ENCODE measurements around the gene FCN1. TPM values are rescaled to one million over a fixed set of nuclear protein-coding genes. Genes with fewer than 3 reads are reported as not detected.

The FCN1 gene
- total and polyA plus RNA-seq, 9 of the 15 experiments (the other 6 are each of a cell fraction or from before 2014, with no cell fraction given), result not detected

GRCh38 chr9:134942011-134942787 is 24.5 kb upstream of the FCN1 start:
- H3K9me3 ChIP-seq (replicated peaks; ENCODE audit: control insufficient read depth, insufficient read depth, low read depth, low read length), result no peaks in the 10 kb centered on the region
- FAIRE-seq, result no peak
- no peak overlapping the region for H3K27ac ChIP-seq (ENCODE audit: extremely low read depth, low read depth, low read length)
- peaks cover 6 to 75% of the 10 kb centered on the region in 2 experiments; a peak in 4 of 5 replicates for H3K27me3 ChIP-seq (ENCODE audit: control insufficient read depth in 2 of 2, insufficient read depth in 2 of 2, low read length in 2 of 2)
- no peak overlapping the region for H3K4me2 ChIP-seq (ENCODE audit: insufficient read depth, low read length)
- WGBS (ENCODE audit: insufficient coverage, low coverage, missing lambda C conversion rate), result 2% methylated on average over 19 of the region's 27 CpGs
- ChIA-PET POLR2A (interaction anchor here (0.7 kb wide), 1 partner anchor 1914 kb away, joined by 3 read pairs; no protein-coding TSS in a partner anchor), CTCF (ENCODE audit: low intra/inter-chr PET ratio) (no interaction called here)
- no peaks in the 10 kb centered on the region for H3K4me1 ChIP-seq (replicated peaks in 1 of 2; ENCODE audit: control insufficient read depth in 2 of 2, insufficient read depth in 2 of 2, low read length in 2 of 2)
- BruUV-seq (replicated peaks), result no TSS peak
- H3K36me3 ChIP-seq (ENCODE audit: control insufficient read depth, insufficient read depth, low read length), result no peaks in the 10 kb centered on the region
- peaks cover 11% of the 10 kb centered on the region; the same call in 1 of the 2 replicates for H4K20me1 ChIP-seq (replicated peaks; ENCODE audit: control insufficient read depth, insufficient read depth, low read length)
- no peak overlapping the region for H3K9ac ChIP-seq (ENCODE audit: insufficient read depth in 1 of 2, low read depth in 2 of 2, low read length in 2 of 2)
- no peak for DNase-seq (ENCODE audit: extremely low read depth in 1 of 4, low spot score in 3 of 4)
- in situ Hi-C loops (cut with MboI), result no loop called here
- ATAC-seq, result no peak
- no peaks in the 10 kb centered on the region for H3K9me1 ChIP-seq (ENCODE audit: control insufficient read depth, insufficient read depth, low read length)
- no peak overlapping the region for H2AFZ ChIP-seq (ENCODE audit: low read depth, low read length)
- no peaks in the 10 kb centered on the region for H3K79me2 ChIP-seq (ENCODE audit: control insufficient read depth, insufficient read depth, low read length)
- H3K4me3 ChIP-seq, result no peak overlapping the region
- intact Hi-C loops (cut with micrococcal nuclease), result no loop called here
- TF ChIP-seq RERE (CRISPR knock-in tag; IDR thresholded peaks at IDR 0.05; ENCODE audit: borderline replicate concordance) (no peak), ZNF282 (CRISPR knock-in tag; IDR thresholded peaks at IDR 0.05) (no peak), CHD1 (IDR thresholded peaks at IDR 0.05; ENCODE audit: low read length) (no peak), E2F6 (IDR thresholded peaks at IDR 0.05; ENCODE audit: borderline replicate concordance in 1 of 2, extremely low read depth in 1 of 2, insufficient read depth in 1 of 2, insufficient read length in 1 of 2, low read depth in 1 of 2, low read length in 1 of 2, poor library complexity in 1 of 2, severe bottlenecking in 1 of 2) (no peak), E2F8 (IDR thresholded peaks at IDR 0.05; ENCODE audit: low read depth, partially characterized antibody) (no peak), SUPT5H (IDR thresholded peaks at IDR 0.05) (no peak), CHCHD3 (CRISPR knock-in tag; IDR thresholded peaks at IDR 0.05) (no peak), SAFB2 (IDR thresholded peaks at IDR 0.05; ENCODE audit: borderline replicate concordance, low read depth, low read length, severe bottlenecking) (no peak), TEAD1 (CRISPR knock-in tag; IDR thresholded peaks at IDR 0.05) (no peak)
